HUDEP-2 (cell line): ENCODE measurements around the gene HOXD4.
A peak's percentile ranks its signal among the peaks of the same experiment; 100 is the strongest.

Experiments
- DNase-seq, 76 experiments: peaks; one replicate each; lab custom pipeline; 2025; ENCODE audit not compliant: unreplicated experiment in 76 of 76; lab: John Stamatoyannopoulos, UW

Gene HOXD4

DNA sequence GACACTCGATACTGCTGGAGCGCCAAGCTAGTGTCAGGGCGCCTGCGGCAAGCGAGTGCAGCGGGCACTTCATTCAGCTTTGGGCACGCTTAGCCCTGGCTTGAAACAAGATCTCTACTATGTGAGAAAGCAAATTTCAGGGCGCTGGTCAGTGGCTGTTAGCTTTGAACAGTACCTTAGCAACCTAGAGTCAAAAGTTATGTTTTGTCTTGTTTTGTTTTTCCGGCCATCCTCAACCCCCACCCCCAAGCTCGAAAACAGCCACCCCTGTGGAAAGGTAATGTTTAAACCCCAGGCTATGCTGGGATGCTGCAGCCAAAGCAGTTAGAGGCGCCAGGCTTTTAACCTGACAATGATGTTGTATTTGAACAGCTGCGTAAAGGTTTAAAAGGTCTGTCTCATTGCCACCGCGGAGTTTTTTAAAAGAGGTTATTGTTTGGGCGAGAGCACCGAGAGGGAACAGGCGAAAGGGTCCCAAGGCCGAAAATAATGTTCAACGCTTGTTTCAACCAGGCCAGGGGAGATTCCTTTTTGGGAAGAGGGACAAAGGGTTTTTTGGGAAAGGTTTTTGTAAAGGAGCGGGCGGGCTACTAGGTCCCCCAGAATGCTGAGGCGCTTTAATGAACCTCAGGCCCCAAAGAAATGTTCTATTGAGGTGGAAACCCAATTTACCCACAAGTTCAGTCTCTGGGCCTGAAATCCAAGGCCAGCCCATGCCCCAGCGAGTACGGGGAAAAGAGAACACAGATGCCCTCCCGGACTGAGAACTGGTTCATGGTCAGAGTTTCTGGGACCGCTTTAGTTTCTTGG lies 37.0 kb upstream of the HOXD4 start:
- DNase-seq, result no peak

DNA sequence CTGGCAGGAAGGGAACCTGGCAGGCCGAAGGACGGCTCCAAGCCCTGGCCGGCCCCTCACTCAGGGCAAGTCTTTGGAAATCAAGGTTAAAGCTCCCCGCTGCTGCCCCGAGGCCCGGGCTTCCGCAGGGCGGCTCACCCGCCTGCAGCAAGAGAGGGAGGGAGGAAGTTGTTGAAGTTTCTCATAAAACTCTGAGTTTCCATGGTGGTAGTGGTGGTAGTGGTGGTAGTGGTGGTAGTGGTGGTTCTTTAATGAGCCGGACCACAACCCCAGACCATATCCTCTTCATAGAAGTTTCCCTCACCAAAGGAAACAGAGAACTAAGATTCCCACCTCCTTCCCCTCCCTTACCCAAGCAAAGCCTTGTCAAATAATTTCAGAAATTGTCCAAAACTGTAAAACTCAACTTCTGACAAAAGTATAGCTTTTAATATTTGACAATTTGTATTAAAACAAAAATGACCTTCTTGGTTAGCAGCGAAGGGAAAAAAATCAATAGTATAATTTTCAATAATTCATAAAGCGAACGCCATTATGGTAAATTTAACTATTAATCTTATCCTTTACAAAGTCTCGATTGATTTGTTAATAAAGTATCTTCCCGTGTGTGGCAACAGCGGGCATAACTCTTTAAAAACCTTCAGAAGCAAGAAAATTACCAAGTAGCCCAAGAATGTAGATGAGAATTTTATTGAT lies 36.3 kb upstream of the HOXD4 start:
- DNase-seq, result no peak

DNA sequence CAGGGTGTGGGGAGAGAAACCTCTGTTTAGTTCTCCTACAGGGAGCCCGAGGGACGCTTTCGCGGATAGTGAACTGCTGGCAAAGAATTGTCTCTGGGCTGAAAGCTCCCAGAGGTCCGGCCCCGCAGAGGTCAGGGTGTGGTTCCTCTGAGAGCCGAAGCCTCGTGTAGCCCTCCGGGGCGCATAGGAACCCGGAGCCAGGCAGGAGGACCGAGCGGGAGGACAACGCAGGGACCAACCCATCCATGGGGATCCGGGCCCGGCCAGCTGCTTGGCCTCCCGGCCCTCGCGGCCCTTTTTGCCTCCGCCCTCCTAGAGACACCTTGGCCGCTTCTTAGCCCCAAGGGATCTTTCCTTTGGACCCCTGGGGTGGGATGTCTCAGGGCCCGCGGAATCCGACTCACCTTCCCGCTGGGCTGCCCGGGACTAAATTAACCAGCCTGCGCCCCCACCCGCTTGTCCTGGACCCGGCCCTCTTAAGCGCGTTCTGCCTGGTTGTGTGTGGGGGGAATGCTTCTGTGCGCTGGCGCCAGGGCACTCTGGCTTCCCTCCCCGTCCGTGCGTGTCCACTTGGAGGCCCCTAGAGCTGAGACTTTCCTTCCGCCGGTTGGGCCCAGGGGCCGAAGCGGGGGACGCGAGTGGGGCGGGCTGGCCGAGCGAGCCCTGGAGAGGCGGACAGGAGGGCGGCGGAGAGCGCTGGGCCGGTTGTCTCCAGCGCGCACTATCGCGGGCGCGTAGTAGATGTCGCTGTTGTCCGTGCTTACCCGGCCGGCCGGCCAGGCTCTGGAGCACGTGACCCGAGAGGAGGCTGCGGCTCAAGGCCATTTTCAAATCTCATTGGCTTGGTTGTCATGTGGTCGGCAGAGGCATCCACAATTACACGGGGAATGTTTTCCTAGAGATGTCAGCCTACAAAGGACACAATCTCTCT lies 35.2 kb upstream of the HOXD4 start, which contains the start of gene HOXD10:
Gene HOXD10, plus strand, starts transcription at position 896 of the 931 bp plus-strand sequence. CDS start 56 bp downstream, outside the sequence.
- DNase-seq, result no peak

DNA sequence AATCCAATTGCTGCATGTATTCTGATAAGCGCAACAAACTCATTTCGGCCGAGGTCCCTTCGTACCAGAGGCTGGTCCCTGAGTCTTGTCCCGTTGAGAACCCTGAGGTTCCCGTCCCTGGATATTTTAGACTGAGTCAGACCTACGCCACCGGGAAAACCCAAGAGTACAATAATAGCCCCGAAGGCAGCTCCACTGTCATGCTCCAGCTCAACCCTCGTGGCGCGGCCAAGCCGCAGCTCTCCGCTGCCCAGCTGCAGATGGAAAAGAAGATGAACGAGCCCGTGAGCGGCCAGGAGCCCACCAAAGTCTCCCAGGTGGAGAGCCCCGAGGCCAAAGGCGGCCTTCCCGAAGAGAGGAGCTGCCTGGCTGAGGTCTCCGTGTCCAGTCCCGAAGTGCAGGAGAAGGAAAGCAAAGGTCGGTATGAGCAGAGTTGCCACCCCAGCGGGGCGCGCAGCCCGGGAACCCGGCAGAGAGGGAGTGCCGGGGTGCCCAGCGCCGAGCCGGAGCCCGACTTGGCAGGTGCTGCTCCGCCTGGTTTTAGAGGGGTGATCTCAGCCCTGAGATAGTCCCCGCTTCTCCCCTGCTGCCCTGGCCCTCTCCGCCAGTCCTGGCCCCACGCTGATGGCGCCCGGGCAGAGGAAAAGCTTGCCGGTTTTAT lies 34.1 kb upstream of the HOXD4 start:
- no peak for DNase-seq

DNA sequence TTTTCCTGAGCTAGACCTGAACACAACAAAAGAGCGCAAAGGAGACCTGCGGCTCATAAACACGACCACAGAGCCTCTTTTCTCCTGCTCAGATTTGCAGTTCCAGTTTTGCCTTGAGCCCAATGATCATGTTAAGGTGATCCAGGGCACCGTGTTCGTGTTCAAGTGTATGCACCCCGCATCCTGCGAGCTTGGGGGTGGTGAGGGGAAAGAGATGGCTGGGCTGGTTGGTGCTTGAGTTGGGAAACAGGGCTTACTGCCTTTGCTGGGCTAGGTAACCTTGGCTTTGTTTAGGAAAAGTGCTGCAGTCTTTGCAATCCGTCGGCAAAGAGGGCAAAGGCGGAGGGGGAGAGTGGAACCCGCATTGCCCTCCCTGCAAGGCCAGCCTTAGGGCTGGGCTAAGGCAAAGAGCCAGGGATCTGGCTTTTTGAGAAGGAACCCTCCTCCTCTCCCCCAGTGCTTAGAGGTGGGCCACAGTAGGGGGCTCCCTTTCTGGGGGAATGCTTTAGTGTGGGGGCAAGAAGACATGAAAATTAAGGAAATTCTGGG lies 33.5 kb upstream of the HOXD4 start:
- no peak for DNase-seq

DNA sequence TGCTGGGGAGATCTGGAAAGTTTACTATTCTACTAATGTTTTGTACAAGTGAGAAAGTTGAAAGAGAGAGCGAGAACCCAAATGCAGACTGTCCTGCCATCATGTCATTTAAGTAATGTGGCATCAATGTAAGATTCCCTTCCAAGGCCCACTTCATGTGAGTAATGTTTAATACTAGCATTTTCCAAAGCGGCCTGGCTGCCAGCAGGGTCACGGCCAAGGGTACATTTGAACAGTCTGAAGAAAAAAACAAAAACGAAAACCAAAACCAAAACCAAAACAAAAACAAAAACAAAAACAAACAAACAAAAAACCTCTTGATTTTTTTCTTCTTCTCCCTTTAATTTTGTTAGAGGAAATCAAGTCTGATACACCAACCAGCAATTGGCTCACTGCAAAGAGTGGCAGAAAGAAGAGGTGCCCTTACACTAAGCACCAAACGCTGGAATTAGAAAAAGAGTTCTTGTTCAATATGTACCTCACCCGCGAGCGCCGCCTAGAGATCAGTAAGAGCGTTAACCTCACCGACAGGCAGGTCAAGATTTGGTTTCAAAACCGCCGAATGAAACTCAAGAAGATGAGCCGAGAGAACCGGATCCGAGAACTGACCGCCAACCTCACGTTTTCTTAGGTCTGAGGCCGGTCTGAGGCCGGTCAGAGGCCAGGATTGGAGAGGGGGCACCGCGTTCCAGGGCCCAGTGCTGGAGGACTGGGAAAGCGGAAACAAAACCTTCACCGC lies 32.6 kb upstream of the HOXD4 start:
- DNase-seq, result peak in 26 of 76 experiments; percentile 4 to 34 (median 16)

DNA sequence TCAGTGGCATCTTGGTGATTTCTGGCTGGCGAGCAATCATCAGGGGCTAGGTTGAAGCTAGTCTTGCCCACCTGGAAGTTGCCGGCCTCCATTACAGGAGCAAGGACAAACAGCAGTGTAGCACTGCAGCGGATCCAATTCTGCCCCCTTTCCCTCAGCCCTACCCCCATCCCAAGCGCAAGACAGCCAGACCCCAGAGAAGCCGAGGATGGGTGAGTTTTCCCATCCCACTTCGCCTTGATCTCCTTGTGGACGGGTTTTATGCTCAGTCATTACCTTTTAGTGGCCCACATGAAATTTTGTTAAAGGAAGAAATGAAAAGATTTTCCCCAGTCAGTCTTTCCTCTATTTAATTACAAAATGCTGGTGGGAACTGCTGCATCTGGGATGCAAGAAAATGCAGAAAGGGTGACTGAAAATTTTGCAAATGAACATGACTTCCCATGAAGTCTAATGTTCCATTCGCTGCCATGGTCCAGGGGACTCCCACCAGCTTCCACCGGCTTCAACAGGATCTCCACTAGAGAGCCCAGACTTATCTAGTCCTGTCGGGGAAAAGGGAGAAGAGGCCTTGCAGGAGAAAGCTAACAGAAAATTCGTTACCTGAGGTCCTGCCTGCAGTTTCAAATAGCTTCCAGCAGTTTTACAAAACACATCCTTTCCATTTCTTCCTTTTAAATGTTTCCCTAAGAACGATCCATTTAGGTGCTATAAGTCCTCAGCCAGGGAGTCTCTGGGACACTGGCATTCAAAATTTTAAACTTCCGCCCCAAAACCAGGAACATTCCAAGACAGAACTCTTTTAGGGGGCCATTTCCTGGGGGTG lies 30.8 kb upstream of the HOXD4 start:
- no peak for DNase-seq

DNA sequence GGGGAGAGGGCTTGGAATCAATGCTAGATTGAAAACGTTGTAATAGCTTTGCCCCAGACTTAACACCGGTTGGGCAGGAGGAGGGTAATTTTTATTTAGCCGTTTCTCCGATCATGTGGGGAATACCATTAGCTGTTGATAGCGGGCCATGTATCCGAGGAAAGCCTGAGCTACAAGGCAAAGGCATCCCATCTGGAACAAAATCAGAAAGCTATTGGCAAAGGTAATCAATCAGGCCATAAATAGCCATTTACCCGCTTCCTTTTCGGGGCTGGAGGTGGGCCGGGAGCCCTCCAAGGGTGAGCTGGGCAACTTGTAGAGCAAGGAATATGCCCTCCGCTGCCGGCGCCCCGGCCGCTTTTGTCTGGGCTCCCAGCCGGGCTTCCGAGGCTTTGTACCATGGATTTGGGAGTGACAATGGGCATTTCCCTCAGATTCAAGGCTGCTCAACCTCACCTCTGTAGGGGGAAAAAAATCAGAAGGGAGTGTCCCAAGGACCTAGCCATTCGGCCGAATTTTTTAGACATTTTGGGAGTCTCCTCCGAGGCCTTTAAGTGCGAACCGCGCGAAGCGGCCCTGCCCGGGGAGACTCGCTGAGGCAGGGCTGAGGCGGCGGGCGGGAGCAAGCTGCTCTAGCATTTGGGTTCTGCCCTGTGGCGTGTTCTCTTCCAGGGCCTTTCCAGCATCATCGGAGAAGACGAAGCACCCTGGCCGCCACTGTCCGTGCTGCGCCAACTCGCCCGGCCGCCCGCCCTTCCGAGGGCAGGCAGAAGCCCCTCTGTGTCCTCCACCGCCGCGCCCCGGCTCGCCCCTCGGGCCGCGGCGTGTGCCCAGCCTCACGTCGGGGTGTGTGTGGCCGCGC lies 29.9 kb upstream of the HOXD4 start:
- no peak for DNase-seq

DNA sequence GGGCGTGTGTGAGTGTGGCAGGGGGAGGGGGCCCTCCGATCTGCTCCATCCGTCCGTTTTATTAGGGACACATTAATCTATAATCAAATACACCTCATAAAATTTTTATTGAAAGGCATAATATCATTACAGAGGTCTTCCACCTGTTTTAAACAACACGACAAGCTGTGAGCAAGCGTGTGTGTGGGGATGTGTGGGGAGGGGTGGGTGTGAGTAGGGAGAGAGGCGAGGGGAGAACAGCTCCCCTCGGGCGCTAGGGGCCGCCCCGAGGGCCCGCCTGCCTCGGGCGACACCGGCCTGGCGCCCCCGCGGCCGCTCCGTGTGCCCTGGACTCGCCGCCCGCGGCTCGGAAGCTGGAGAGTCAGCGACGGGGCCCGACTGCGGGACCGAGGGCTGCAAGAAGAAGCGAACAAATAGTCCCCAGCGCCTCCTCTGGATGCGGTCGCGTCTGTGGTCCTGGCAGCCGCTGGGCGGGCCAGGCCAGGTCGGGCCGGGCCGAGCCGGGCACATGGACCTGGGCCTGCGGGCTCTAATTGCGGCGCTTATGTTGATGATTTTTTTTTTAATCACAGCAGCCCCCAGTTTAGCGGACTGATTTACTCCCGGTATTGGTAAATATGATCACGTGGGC lies 29.2 kb upstream of the HOXD4 start:
- DNase-seq, result no peak

DNA sequence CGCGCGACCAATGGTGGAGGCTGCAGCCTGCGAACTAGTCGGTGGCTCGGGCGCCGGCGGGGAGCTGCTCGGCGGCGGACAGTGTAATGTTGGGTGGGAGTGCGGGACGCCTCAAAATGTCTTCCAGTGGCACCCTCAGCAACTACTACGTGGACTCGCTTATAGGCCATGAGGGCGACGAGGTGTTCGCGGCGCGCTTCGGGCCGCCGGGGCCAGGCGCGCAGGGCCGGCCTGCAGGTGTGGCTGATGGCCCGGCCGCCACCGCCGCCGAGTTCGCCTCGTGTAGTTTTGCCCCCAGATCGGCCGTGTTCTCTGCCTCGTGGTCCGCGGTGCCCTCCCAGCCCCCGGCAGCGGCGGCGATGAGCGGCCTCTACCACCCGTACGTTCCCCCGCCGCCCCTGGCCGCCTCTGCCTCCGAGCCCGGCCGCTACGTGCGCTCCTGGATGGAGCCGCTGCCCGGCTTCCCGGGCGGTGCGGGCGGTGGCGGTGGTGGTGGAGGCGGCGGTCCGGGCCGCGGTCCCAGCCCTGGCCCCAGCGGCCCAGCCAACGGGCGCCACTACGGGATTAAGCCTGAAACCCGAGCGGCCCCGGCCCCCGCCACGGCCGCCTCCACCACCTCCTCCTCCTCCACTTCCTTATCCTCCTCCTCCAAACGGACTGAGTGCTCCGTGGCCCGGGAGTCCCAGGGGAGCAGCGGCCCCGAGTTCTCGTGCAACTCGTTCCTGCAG lies 28.5 kb upstream of the HOXD4 start, which contains the start of gene HOXD9:
Gene HOXD9, plus strand, starts transcription at position 37 of the 728 bp plus-strand sequence. Its CDS starts 50 bp downstream, at position 87.
- DNase-seq, result no peak

DNA sequence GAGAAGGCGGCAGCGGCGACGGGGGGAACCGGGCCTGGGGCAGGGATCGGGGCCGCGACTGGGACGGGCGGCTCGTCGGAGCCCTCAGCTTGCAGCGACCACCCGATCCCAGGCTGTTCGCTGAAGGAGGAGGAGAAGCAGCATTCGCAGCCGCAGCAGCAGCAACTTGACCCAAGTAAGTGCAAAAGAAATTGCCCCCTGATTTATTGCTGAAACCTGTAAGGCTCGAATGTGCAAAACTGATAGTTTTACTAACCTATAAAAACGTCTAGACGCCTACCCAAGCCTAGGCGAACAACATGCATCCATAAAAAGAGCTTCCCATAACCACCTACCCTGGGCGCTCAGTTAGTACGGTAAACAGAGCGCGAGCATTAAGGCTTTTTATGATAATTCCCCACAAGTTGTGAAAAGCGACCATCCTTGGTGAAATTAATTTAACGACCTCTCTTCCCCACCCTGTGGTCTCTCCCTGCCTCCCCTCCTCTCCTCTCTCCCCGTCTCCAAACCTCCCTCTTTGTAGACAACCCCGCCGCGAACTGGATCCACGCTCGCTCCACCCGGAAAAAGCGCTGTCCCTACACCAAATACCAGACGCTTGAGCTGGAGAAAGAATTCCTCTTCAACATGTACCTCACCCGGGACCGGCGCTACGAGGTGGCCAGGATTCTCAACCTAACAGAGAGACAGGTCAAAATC lies 27.8 kb upstream of the HOXD4 start:
- DNase-seq, result no peak

DNA sequence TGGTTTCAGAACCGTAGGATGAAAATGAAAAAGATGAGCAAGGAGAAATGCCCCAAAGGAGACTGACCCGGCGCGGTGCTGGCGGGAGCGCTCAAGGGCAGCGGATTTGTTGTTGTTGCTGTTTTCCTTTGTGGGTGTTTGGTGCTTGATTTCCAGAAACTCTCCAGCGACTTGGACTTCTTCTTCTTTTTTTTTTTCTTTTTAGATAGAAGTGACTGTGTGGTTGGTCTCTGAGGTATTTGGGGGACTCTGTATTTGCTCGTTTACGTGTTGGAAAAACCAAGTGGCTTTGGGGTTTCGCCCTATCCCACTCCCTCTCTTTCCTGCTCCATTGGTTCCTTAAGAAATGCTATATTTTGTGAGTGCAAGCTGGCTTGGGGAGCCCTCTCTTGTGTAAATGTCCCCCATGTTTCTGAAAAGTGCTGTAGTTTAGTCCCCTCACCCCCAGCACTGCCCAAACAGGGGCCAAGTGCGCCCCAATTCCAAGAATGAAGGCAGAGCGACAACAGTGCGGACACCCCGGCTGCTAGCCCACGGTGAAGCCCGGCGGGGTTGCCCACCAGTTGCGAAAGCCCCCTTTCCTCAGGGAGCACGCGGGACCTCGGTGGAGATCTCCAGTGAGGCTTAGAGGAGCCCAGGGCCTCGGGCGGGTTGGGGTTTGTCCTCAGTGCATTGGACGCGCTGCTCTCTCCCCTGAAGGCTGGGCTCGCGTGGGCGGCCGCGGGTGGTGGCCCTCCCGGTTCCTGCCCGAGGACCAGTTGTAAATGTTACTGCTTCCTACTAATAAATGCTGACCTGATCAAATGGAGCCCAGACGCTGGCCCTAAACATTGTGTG lies 27.0 kb upstream of the HOXD4 start:
- DNase-seq, result no peak

DNA sequence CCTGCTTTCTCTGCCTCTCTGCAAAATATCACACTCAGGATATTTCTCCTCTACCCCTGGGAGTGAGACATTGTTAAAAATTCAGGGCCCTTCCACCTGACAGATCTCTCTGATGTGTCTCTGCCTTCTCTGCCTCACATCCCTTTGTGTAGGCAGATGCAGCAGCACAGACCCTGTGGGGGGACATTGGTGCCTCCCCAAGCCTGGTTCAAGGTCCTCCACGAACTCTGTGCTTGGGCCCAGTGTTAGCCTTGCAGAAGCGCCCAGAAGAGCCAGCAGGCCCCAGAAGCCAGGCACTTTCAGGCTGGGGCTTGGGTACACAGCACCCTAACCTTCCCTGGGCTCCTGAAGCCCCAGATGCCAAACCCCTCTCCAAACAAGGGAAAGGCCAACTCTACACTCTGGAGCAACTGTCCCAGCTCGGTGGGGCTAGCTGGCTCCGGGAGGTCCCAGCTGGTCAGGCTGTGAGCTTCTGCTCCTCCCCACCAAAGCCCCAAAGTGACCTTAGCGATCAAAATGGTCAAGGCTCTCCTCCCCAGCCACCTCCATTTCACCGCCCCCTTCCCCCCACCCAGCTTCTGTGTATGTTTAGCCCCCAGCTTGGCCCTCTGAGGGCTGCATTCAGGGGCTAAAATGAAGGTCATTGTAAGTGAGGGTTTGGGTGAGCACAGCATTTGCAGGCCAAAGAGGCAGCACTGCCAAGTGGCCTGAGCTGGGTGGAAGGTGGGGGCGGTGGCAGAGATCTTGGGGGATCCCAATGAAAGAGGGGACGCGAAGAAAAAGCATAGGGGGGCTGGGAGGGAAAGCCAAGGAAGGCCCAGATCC lies 26.2 kb upstream of the HOXD4 start:
- DNase-seq, result no peak

DNA sequence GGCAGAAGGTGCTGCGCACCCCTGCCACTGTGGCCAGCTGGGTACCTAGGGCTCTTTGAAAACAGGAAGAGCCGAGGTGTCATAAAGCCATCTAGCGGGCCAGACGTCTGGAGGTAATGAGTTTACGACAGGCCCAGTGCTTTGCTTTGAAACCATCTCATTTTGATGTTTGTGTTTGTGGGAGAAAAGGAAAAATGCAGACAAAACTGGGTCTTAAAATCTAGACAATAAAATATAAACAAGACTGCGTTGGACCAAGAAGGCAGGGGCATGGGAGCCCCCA lies 25.6 kb upstream of the HOXD4 start:
- DNase-seq, result no peak
